ENCODE data around the gene ADAMTS17.

Gene ADAMTS17

DNA sequence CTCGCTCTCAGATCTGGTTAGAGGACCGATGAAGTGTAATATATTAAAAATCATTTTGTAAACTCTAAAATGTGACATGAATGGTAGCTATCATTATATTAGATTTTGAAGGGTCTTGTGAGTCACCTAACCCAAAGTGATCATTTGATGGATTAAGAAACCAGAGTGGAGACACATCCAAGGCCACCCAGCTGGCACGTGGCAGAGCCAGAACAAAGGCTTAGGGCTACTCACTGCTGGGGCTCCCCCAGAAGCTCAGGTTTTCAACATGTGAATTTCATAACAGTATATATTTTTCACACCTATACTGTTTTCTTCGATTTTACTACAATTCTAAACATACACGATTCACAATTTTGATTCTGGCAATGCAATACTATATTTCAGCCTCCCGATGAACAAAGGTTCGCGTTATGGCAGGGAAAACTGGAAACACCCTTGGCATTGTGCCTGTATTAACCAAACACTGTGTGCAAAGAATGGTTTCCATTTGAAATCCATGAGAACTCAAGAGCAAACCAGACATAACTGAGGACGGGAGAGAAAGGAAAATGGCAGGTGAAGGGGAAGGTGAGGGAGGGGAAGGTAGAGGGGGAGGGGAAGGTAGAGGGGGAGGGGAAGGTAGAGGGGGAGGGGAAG, 88.9 kb downstream of the ADAMTS17 start:
- H3K36me3 ChIP-seq (ENCODE audit: control insufficient read depth, insufficient read depth, low read length), result no peaks in the 10 kb centered on the region
- no peaks in the 10 kb centered on the region for H3K27me3 ChIP-seq (ENCODE audit: control insufficient read depth, insufficient read depth, low read length)
- no peaks in the 10 kb centered on the region for H3K4me1 ChIP-seq (ENCODE audit: control insufficient read depth, insufficient read depth, low read length)
- no peak overlapping the region for H3K4me3 ChIP-seq (ENCODE audit: low read depth, low read length)
- no peak overlapping the region for H3K9ac ChIP-seq (ENCODE audit: low read depth, low read length)
- H3K9me3 ChIP-seq (ENCODE audit: control insufficient read depth, insufficient read depth, low read length), result no peaks in the 10 kb centered on the region

- H3K27me3 ChIP-seq (ENCODE audit: control insufficient read depth, insufficient read depth, low read length), result no peaks in the 10 kb centered on the region
- no peaks in the 10 kb centered on the region for H3K36me3 ChIP-seq (ENCODE audit: control insufficient read depth, insufficient read depth, low read length)
- H3K4me1 ChIP-seq (ENCODE audit: control insufficient read depth, insufficient read depth, low read length), result no peaks in the 10 kb centered on the region
- H3K4me3 ChIP-seq (ENCODE audit: low read depth, low read length), result no peak overlapping the region
- no peaks in the 10 kb centered on the region for H3K9me3 ChIP-seq (ENCODE audit: control insufficient read depth, insufficient read depth, low read length)
- H3K9ac ChIP-seq (ENCODE audit: low read depth, low read length), result no peak overlapping the region
These were observed 89.4 kb downstream of the ADAMTS17 start for GRCh38 chr15:100252359-100252758.

- Histone ChIP-seq H3K4me3 (ENCODE audit: low read depth, low read length) (no peak overlapping the region), H3K9ac (ENCODE audit: low read depth, low read length) (no peak overlapping the region), H3K9me3 (ENCODE audit: control insufficient read depth, insufficient read depth, low read length) (no peaks in the 10 kb centered on the region), H3K36me3 (ENCODE audit: control insufficient read depth, insufficient read depth, low read length) (no peaks in the 10 kb centered on the region), H3K27me3 (ENCODE audit: control insufficient read depth, insufficient read depth, low read length) (no peaks in the 10 kb centered on the region), H3K4me1 (ENCODE audit: control insufficient read depth, insufficient read depth, low read length) (no peaks in the 10 kb centered on the region)
These were observed 91.5 kb downstream of the ADAMTS17 start for GRCh38 chr15:100250176-100250800.

DNA sequence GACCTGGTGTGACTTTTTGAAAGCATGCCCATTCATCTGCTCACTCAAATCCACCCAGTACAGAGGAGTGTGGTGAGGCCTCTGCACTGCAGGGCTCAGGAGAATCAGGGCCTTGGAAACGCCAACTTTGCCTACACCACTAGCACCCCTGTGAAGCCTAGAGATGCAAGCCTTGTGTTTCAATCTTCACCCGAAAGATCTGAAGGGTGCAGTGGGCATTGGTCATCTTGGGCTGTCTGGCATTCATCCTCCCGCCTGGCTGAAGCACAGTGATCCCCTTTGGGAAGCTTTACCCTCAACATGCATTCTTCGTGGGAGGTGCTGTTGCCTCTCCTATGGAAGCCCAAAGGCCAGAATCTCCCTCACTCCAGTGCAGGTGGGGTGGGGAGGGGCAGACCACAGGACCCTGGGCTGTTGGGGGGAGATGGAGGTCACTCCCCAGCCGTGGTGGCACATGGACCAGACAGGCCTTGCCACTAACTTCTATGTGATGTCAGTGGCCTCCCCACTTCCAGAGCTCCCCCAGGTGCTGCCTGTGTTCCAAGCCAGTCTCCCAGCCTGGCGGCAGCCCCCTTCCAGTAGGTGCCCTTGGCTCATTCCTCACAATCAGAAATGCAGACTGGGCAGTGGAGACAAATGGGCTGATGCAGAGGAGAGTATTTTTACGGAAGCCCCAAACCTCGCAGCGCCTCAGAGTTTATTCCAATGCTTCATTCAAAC, 92.5 kb downstream of the ADAMTS17 start:
- no peaks in the 10 kb centered on the region for H3K27me3 ChIP-seq (ENCODE audit: control insufficient read depth, insufficient read depth, low read length)
- no peaks in the 10 kb centered on the region for H3K36me3 ChIP-seq (ENCODE audit: control insufficient read depth, insufficient read depth, low read length)
- no peaks in the 10 kb centered on the region for H3K4me1 ChIP-seq (ENCODE audit: control insufficient read depth, insufficient read depth, low read length)
- no peak overlapping the region for H3K4me3 ChIP-seq (ENCODE audit: low read depth, low read length)
- H3K9me3 ChIP-seq (ENCODE audit: control insufficient read depth, insufficient read depth, low read length), result no peaks in the 10 kb centered on the region
- H3K9ac ChIP-seq (ENCODE audit: low read depth, low read length), result no peak overlapping the region

GRCh38 chr15:100248236-100248635, 93.5 kb downstream of the ADAMTS17 start:
- no peaks in the 10 kb centered on the region for H3K4me1 ChIP-seq (ENCODE audit: control insufficient read depth, insufficient read depth, low read length)

DNA sequence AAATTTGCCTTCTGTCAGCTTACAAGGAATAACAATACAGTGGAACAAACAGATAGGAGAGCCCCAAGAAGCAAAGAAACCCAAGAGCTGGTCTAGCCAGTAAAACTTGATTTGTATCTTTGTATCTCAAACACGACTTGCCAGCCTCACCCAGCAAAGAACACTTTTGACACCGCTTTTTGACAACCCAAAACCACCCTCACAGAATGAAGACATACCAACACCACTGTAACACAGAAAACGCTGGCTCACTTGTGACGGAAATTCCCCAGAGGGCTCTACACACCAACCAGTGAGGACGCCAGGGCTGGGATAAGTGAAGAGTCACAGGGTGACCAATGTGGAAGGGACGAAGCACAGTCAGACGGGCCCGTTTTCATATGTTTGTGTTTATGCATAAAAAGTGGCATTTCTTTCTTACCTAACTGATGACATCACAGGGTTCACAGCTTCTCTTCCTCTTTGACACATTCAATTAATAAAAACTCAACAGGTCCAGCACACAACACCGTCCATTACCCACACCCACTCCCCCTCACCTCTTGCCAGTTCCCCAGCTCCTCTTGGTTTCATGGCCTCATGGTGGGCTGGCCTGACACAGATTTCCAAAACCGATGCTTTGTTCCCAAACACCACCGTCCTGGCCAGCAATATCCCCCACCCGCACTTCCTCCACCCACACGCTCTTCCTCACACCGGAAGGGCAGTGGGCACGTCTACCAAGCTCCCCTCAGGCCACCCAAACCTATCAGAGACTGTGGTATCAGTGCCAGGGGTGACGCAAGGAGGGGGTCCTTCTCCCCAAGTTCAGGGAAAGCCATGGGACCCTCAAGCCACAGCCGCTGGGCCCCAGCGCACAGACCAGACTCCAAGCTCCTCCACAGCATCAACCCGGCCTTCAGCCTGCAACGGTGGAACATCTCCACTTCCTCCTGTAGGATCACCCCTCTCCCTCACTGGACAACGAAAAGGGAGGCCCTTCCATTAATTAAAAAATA, 94.2 kb downstream of the ADAMTS17 start:
- no peaks in the 10 kb centered on the region for H3K36me3 ChIP-seq (ENCODE audit: control insufficient read depth, insufficient read depth, low read length)
- no peaks in the 10 kb centered on the region for H3K9me3 ChIP-seq (ENCODE audit: control insufficient read depth, insufficient read depth, low read length)
- H3K4me1 ChIP-seq (ENCODE audit: control insufficient read depth, insufficient read depth, low read length), result no peaks in the 10 kb centered on the region
- H3K9ac ChIP-seq (ENCODE audit: low read depth, low read length), result no peak overlapping the region
- no peaks in the 10 kb centered on the region for H3K27me3 ChIP-seq (ENCODE audit: control insufficient read depth, insufficient read depth, low read length)
- no peak overlapping the region for H3K4me3 ChIP-seq (ENCODE audit: low read depth, low read length)

More at GRCh38 chr15:100248236-100248635, 93.5 kb downstream of the ADAMTS17 start:
- no peak overlapping the region for H3K4me3 ChIP-seq (ENCODE audit: low read depth, low read length)
- no peaks in the 10 kb centered on the region for H3K27me3 ChIP-seq (ENCODE audit: control insufficient read depth, insufficient read depth, low read length)
- no peaks in the 10 kb centered on the region for H3K36me3 ChIP-seq (ENCODE audit: control insufficient read depth, insufficient read depth, low read length)
- no peaks in the 10 kb centered on the region for H3K9me3 ChIP-seq (ENCODE audit: control insufficient read depth, insufficient read depth, low read length)
- no peak overlapping the region for H3K9ac ChIP-seq (ENCODE audit: low read depth, low read length)

DNA sequence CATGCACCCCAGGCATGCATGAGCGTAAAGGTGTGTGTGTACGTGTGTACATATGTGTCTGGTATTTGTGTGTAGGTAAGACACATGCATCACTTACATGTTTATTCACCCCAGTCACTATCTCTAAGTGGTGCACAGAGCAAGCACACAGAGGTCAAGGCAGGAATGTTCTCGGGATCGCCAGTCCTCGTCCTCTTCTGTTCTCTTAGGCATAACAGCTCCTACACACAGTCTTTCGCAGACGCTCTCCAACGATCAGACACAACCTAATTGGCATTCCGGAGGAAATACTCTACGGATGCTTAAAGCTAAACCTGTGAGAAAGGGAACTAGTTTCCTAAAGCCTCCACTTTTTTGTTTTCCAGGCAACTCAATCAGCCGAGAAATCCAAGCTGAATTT, 95.9 kb downstream of the ADAMTS17 start:
- H3K36me3 ChIP-seq (ENCODE audit: control insufficient read depth, insufficient read depth, low read length), result no peaks in the 10 kb centered on the region
- H3K4me1 ChIP-seq (ENCODE audit: control insufficient read depth, insufficient read depth, low read length), result no peaks in the 10 kb centered on the region
- H3K9ac ChIP-seq (ENCODE audit: low read depth, low read length), result no peak overlapping the region
- no peaks in the 10 kb centered on the region for H3K27me3 ChIP-seq (ENCODE audit: control insufficient read depth, insufficient read depth, low read length)
- H3K4me3 ChIP-seq (ENCODE audit: low read depth, low read length), result no peak overlapping the region
- H3K9me3 ChIP-seq (ENCODE audit: control insufficient read depth, insufficient read depth, low read length), result no peaks in the 10 kb centered on the region

DNA sequence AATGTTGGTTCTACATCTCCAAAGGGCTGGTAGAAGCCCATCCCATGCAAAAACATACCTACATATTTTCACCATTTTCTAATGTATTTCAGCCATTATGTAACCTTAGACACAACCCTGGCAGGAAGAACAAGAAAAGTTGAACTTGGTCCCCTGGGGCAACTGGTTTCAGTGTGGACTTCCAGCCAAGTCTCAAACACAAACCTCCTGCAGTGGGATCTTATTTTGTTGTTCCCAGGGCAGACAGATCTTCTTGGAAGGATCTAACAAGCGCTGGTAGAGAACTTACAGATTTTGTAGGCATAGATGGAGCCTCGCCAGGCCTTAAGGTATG, 96.3 kb downstream of the ADAMTS17 start:
- Histone ChIP-seq H3K36me3 (ENCODE audit: control insufficient read depth, insufficient read depth, low read length) (no peaks in the 10 kb centered on the region), H3K4me1 (ENCODE audit: control insufficient read depth, insufficient read depth, low read length) (no peaks in the 10 kb centered on the region), H3K4me3 (ENCODE audit: low read depth, low read length) (no peak overlapping the region), H3K9ac (ENCODE audit: low read depth, low read length) (no peak overlapping the region), H3K9me3 (ENCODE audit: control insufficient read depth, insufficient read depth, low read length) (no peaks in the 10 kb centered on the region), H3K27me3 (ENCODE audit: control insufficient read depth, insufficient read depth, low read length) (no peaks in the 10 kb centered on the region)

GRCh38 chr15:100244796-100245486, 96.8 kb downstream of the ADAMTS17 start:
- Histone ChIP-seq H3K27me3 (ENCODE audit: control insufficient read depth, insufficient read depth, low read length) (no peaks in the 10 kb centered on the region), H3K9me3 (ENCODE audit: control insufficient read depth, insufficient read depth, low read length) (no peaks in the 10 kb centered on the region), H3K9ac (ENCODE audit: low read depth, low read length) (no peak overlapping the region), H3K4me1 (ENCODE audit: control insufficient read depth, insufficient read depth, low read length) (no peaks in the 10 kb centered on the region), H3K36me3 (ENCODE audit: control insufficient read depth, insufficient read depth, low read length) (no peaks in the 10 kb centered on the region), H3K4me3 (ENCODE audit: low read depth, low read length) (no peak overlapping the region)

DNA sequence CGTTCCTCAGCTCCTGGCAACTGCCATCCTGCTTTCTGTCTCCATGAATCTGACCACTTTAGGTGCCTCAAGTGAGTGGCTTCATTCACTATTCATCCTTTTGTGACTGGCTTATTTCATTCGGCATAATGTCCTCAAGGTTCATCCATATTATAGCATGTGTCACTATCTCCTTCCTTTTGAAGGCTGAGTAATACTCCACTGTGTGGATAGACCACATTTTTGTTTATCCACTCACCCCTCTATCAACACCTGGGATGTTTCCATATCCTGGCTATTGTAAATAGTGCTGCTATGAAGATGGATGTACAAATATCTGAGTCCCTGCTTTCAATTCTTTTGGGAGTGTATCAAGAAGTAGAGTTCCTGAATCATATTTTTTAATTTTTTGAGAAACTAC, 98.8 kb downstream of the ADAMTS17 start:
- Histone ChIP-seq H3K27me3 (ENCODE audit: control insufficient read depth, insufficient read depth, low read length) (no peaks in the 10 kb centered on the region), H3K9ac (ENCODE audit: low read depth, low read length) (no peak overlapping the region), H3K9me3 (ENCODE audit: control insufficient read depth, insufficient read depth, low read length) (no peaks in the 10 kb centered on the region), H3K4me1 (ENCODE audit: control insufficient read depth, insufficient read depth, low read length) (no peaks in the 10 kb centered on the region), H3K4me3 (ENCODE audit: low read depth, low read length) (no peak overlapping the region), H3K36me3 (ENCODE audit: control insufficient read depth, insufficient read depth, low read length) (no peaks in the 10 kb centered on the region)
